Esophagus muscularis mucosa (tissue), 3 donors: Measurements from ENCODE around the gene MINAR1.

Experiments
- POLR2A ChIP-seq: fragments of 450-650 bp; IDR thresholded peaks from one replicate; pipeline ENCODE4 v1.6.1; 2017; ENCODE audit warnings: antibody characterized with exemption, moderate library complexity, mild to moderate bottlenecking, low read depth
- TF ChIP-seq, protein P1 (sequence below), 3 experiments: fragments of 200-600 bp in 2 of 3; fragments of 450-650 bp in 1 of 3; sonication (generic) in 2 of 3; IDR thresholded peaks; one replicate each; pipeline ENCODE4 v1.5.1; 2017 to 2019; ENCODE audit warnings: antibody characterized with exemption in 3 of 3, mild to moderate bottlenecking in 2 of 3, moderate library complexity in 1 of 3

DNA sequence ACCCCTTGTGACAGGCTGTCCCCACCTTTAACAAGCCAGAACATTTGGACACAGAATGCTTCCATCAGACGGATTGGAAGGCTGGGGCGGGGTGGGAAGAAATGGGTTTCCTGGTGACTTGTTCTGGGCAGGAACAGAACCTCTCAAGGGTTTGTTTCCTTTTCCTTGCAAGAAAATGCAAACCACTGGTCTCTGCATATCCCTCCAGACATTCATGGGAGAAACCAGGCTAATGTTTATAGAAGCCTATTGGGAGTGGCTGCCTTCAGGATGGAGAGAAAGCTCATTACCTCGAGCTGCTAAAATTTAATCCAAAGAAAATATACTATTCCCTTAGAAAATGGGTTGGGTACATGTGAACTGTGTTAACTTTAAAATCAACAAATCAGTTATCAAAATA lies 21.9 kb downstream of the MINAR1 start:
- TF ChIP-seq, protein P1, sequence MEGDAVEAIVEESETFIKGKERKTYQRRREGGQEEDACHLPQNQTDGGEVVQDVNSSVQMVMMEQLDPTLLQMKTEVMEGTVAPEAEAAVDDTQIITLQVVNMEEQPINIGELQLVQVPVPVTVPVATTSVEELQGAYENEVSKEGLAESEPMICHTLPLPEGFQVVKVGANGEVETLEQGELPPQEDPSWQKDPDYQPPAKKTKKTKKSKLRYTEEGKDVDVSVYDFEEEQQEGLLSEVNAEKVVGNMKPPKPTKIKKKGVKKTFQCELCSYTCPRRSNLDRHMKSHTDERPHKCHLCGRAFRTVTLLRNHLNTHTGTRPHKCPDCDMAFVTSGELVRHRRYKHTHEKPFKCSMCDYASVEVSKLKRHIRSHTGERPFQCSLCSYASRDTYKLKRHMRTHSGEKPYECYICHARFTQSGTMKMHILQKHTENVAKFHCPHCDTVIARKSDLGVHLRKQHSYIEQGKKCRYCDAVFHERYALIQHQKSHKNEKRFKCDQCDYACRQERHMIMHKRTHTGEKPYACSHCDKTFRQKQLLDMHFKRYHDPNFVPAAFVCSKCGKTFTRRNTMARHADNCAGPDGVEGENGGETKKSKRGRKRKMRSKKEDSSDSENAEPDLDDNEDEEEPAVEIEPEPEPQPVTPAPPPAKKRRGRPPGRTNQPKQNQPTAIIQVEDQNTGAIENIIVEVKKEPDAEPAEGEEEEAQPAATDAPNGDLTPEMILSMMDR (IDR thresholded peaks at IDR 0.05): no peak
- TF ChIP-seq POLR2A: no peak
